GM19099 (cell line): ENCODE results near the gene PCCA.

Experiments
- POLR2A ChIP-seq: IDR thresholded peaks from 3 replicates; pipeline ENCODE4 v1.6.1; 2011; ENCODE audit warnings: low read depth; ENCODE audit not compliant: insufficient read length; ENCODE audit errors: extremely low read depth

The PCCA gene

GRCh38 chr13:100547791-100548201 lies 458.9 kb downstream of the PCCA start:
- no peak for TF ChIP-seq POLR2A

- no peak for TF ChIP-seq POLR2A
Measured at GRCh38 chr13:100549316-100549715, 460.4 kb downstream of the PCCA start.

GRCh38 chr13:100552755-100553154 lies 463.9 kb downstream of the PCCA start:
- no peak for TF ChIP-seq POLR2A

- no peak for TF ChIP-seq POLR2A
Measured at GRCh38 chr13:100559886-100560285, 471.0 kb downstream of the PCCA start.

GRCh38 chr13:100560498-100561157 lies 471.7 kb downstream of the PCCA start:
- no peak for TF ChIP-seq POLR2A

- TF ChIP-seq POLR2A: no peak
Measured at GRCh38 chr13:100561158-100561499, 472.2 kb downstream of the PCCA start.

GRCh38 chr13:100561599-100562204 lies 472.8 kb downstream of the PCCA start:
- no peak for TF ChIP-seq POLR2A

GRCh38 chr13:100563779-100564178 lies 474.9 kb downstream of the PCCA start:
- no peak for TF ChIP-seq POLR2A

- no peak for TF ChIP-seq POLR2A
Measured at GRCh38 chr13:100564444-100565223, 475.7 kb downstream of the PCCA start.

GRCh38 chr13:100565286-100565685 lies 476.4 kb downstream of the PCCA start:
- TF ChIP-seq POLR2A: no peak

GRCh38 chr13:100566543-100566942 lies 477.6 kb downstream of the PCCA start:
- TF ChIP-seq POLR2A: no peak

GRCh38 chr13:100573121-100573520 lies 484.2 kb downstream of the PCCA start:
- TF ChIP-seq POLR2A: no peak
